DOHH2 (cell line): ENCODE data around the gene DNAJA3.

Source experiments
- H3F3A ChIP-seq: fragments of 200-600 bp; sonication (generic), shearing (Covaris generic); 2 replicates; pipeline ENCODE4 v1.6.0; 2016; ENCODE audit warnings: antibody characterized with exemption, mild to moderate bottlenecking; ENCODE audit not compliant: control insufficient read depth, insufficient read depth
- H3K27ac ChIP-seq: fragments of 200-600 bp; sonication (generic); 2 replicates; pipeline ENCODE4 v1.5.1; 2014; ENCODE audit warnings: low read depth, mild to moderate bottlenecking, low read length, moderate library complexity
- H3K27me3 ChIP-seq: fragments of 200-600 bp; sonication (generic); 2 replicates; pipeline ENCODE4 v1.6.1; 2014; ENCODE audit warnings: mild to moderate bottlenecking, low read length, mixed read lengths; ENCODE audit not compliant: control insufficient read depth
- H3K36me3 ChIP-seq: fragments of 200-600 bp; sonication (generic); 2 replicates; pipeline ENCODE4 v1.6.1; 2014; ENCODE audit warnings: mild to moderate bottlenecking, low read length, moderate library complexity, mixed read lengths; ENCODE audit not compliant: control insufficient read depth
- H3K4me1 ChIP-seq: fragments of 200-600 bp; sonication (generic); 2 replicates; pipeline ENCODE4 v1.6.1; 2014; ENCODE audit warnings: mild to moderate bottlenecking, low read length, mixed read lengths; ENCODE audit not compliant: control insufficient read depth
- H3K4me2 ChIP-seq: fragments of 200-600 bp; sonication (generic); 2 replicates; pipeline ENCODE4 v1.6.0; 2014; ENCODE audit warnings: mild to moderate bottlenecking, low read length, moderate library complexity
- H3K4me3 ChIP-seq: fragments of 200-600 bp; sonication (generic); 2 replicates; pipeline ENCODE4 v1.5.1; 2014; ENCODE audit warnings: mild to moderate bottlenecking, low read length, mixed read lengths
- H3K79me2 ChIP-seq: fragments of 200-600 bp; sonication (generic); 2 replicates; pipeline ENCODE4 v1.6.1; 2014; ENCODE audit warnings: mild to moderate bottlenecking, low read length, mixed read lengths; ENCODE audit not compliant: control insufficient read depth
- H3K9me2 ChIP-seq: fragments of 200-600 bp; sonication (generic); replicated peaks from 2 replicates; pipeline ENCODE4 v1.6.1; 2014; ENCODE audit warnings: mild to moderate bottlenecking, low read length, mixed read lengths; ENCODE audit not compliant: control insufficient read depth
- H3K9me3 ChIP-seq: fragments of 200-600 bp; sonication (generic); 2 replicates; pipeline ENCODE4 v1.6.1; 2014; ENCODE audit warnings: antibody characterized with exemption, low read length, mixed read lengths; ENCODE audit not compliant: control insufficient read depth, insufficient read depth
- H4K20me1 ChIP-seq: fragments of 200-600 bp; sonication (generic); 2 replicates; pipeline ENCODE4 v1.6.0; 2014; ENCODE audit warnings: low read depth, mild to moderate bottlenecking, antibody characterized with exemption, low read length, moderate library complexity; ENCODE audit not compliant: control insufficient read depth, insufficient read depth
- CTCF ChIP-seq: fragments of 200-600 bp; sonication (generic); IDR thresholded peaks from one replicate; pipeline ENCODE4 v1.5.1; 2014; ENCODE audit warnings: antibody characterized with exemption, mild to moderate bottlenecking, low read depth, low read length; ENCODE audit not compliant: poor library complexity, severe bottlenecking
- EZH2phosphoT487 ChIP-seq: fragments of 200-600 bp; sonication (generic); IDR thresholded peaks from 2 replicates; pipeline ENCODE4 v1.6.1; 2017; ENCODE audit warnings: borderline replicate concordance, mild to moderate bottlenecking, antibody characterized with exemption, low read length, moderate library complexity, mixed read lengths

The DNAJA3 gene

GRCh38 chr16:4450430-4450829 lies 24.8 kb downstream of the DNAJA3 start:
- Histone ChIP-seq H3K4me1 (no peaks in the 10 kb centered on the region), H3K9me2 (no peaks in the 10 kb centered on the region), H3K4me3 (no peak overlapping the region), H3K36me3 (peaks cover 83% of the 10 kb centered on the region), H3K4me2 (no peak overlapping the region), H3K79me2 (peaks cover 4% of the 10 kb centered on the region), H3K9me3 (no peaks in the 10 kb centered on the region), H3F3A (no peaks in the 10 kb centered on the region), H3K27ac (no peak overlapping the region), H3K27me3 (no peaks in the 10 kb centered on the region), H4K20me1 (no peaks in the 10 kb centered on the region)
- TF ChIP-seq EZH2phosphoT487, result no peak
- TF ChIP-seq CTCF, result no peak

- Histone ChIP-seq H3K4me2 (no peak overlapping the region), H3K79me2 (peaks cover 4% of the 10 kb centered on the region), H3K27me3 (no peaks in the 10 kb centered on the region), H3K9me3 (no peaks in the 10 kb centered on the region), H4K20me1 (no peaks in the 10 kb centered on the region), H3K4me3 (no peak overlapping the region), H3K27ac (no peak overlapping the region), H3K4me1 (no peaks in the 10 kb centered on the region), H3K36me3 (peaks cover 87% of the 10 kb centered on the region), H3K9me2 (no peaks in the 10 kb centered on the region), H3F3A (no peaks in the 10 kb centered on the region)
- TF ChIP-seq EZH2phosphoT487 (no peak), CTCF (no peak)
Measured at GRCh38 chr16:4450931-4451519, 25.4 kb downstream of the DNAJA3 start.

- H3K27ac ChIP-seq, result no peak overlapping the region
- peaks cover 3% of the 10 kb centered on the region; the same call in 1 of the 2 replicates for H3F3A ChIP-seq
- no peaks in the 10 kb centered on the region for H3K27me3 ChIP-seq
- peaks cover 89% of the 10 kb centered on the region for H3K36me3 ChIP-seq
- H4K20me1 ChIP-seq, result no peaks in the 10 kb centered on the region
- H3K4me2 ChIP-seq, result no peak overlapping the region
- no peaks in the 10 kb centered on the region for H3K9me2 ChIP-seq
- no peak for TF ChIP-seq EZH2phosphoT487
- no peak for TF ChIP-seq CTCF
- no peaks in the 10 kb centered on the region for H3K9me3 ChIP-seq
- peaks cover 4% of the 10 kb centered on the region for H3K79me2 ChIP-seq
- H3K4me1 ChIP-seq, result no peaks in the 10 kb centered on the region
- H3K4me3 ChIP-seq, result no peak overlapping the region
Measured at GRCh38 chr16:4452674-4453073, 27.0 kb downstream of the DNAJA3 start.

- Histone ChIP-seq H3K4me3 (no peak overlapping the region), H3K79me2 (peaks cover 4% of the 10 kb centered on the region), H3K36me3 (peaks cover 88% of the 10 kb centered on the region), H3K27ac (no peak overlapping the region), H3K27me3 (no peaks in the 10 kb centered on the region), H3K9me3 (no peaks in the 10 kb centered on the region), H3K4me2 (no peak overlapping the region), H4K20me1 (no peaks in the 10 kb centered on the region), H3K4me1 (no peaks in the 10 kb centered on the region), H3K9me2 (no peaks in the 10 kb centered on the region), H3F3A (peaks cover 10% of the 10 kb centered on the region)
- TF ChIP-seq CTCF (no peak), EZH2phosphoT487 (no peak)
Measured at GRCh38 chr16:4454623-4455022, 29.0 kb downstream of the DNAJA3 start.
